BJ (cell line): Measurements from ENCODE around the gene SOD3. TPM values are rescaled to one million over a fixed set of nuclear protein-coding genes. Genes with fewer than 3 reads are reported as not detected.

Experiments used
- CTCF ChIA-PET: fragments of 350-600 bp; formaldehyde crosslinking; extraction: SDS; loops from one replicate; lab custom pipeline; 2021; ENCODE audit warnings: antibody characterized with exemption, inconsistent platforms; lab: Yijun Ruan, JAX
- POLR2A ChIA-PET: fragments of 300-600 bp; sonication (Branson Sonifier 250); formaldehyde crosslinking; extraction: SDS; loops from one replicate; lab custom pipeline; 2021; ENCODE audit warnings: antibody characterized with exemption; lab: Charles Lee
- DNase-seq: peaks from one replicate; pipeline ENCODE4 v3.0.0-alpha.2; 2011; ENCODE audit warnings: low read depth
- H3K27me3 ChIP-seq: 2 replicates; pipeline ENCODE4 v1.6.0; 2011; ENCODE audit warnings: low read length; ENCODE audit not compliant: control insufficient read depth, insufficient read depth
- H3K36me3 ChIP-seq: 2 replicates; pipeline ENCODE4 v1.5.1; 2011; ENCODE audit warnings: low read length; ENCODE audit not compliant: control insufficient read depth, insufficient read depth
- H3K4me3 ChIP-seq: 2 replicates; pipeline ENCODE4 v1.5.1; 2011; ENCODE audit warnings: low read depth, mild to moderate bottlenecking, control low read depth, low read length
- polyA plus RNA-seq: library from polyadenylated mRNA; depleted of rRNA; stranded (reverse); fragments of >200 nt; gene quantifications from 2 replicates; pipeline ENCODE4 v1.2.3, GENCODE V29; 2011
- TF ChIP-seq, protein P1 (sequence below): IDR thresholded peaks from 2 replicates; pipeline ENCODE4 v1.5.1; 2011; ENCODE audit warnings: low read depth, mild to moderate bottlenecking, control low read depth, inconsistent platforms, low read length, moderate library complexity; ENCODE audit not compliant: insufficient read depth

SOD3 gene
- polyA plus RNA-seq, 1 experiment = 25.7 TPM

GRCh38 chr4:24842356-24842755 lies 47.0 kb downstream of the SOD3 start:
- TF ChIP-seq, protein P1, sequence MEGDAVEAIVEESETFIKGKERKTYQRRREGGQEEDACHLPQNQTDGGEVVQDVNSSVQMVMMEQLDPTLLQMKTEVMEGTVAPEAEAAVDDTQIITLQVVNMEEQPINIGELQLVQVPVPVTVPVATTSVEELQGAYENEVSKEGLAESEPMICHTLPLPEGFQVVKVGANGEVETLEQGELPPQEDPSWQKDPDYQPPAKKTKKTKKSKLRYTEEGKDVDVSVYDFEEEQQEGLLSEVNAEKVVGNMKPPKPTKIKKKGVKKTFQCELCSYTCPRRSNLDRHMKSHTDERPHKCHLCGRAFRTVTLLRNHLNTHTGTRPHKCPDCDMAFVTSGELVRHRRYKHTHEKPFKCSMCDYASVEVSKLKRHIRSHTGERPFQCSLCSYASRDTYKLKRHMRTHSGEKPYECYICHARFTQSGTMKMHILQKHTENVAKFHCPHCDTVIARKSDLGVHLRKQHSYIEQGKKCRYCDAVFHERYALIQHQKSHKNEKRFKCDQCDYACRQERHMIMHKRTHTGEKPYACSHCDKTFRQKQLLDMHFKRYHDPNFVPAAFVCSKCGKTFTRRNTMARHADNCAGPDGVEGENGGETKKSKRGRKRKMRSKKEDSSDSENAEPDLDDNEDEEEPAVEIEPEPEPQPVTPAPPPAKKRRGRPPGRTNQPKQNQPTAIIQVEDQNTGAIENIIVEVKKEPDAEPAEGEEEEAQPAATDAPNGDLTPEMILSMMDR = no peak
- no peak for DNase-seq
- CTCF ChIA-PET = interaction anchor here (0.5 to 0.8 kb wide), 3 partner anchors 24 to 583 kb away, joined by 3 read pairs; no protein-coding TSS in a partner anchor

GRCh38 chr4:24843096-24843495 lies 47.7 kb downstream of the SOD3 start:
- ChIA-PET CTCF (interaction anchor here (0.8 kb wide), 1 partner anchor 25 kb away, joined by 3 read pairs; no protein-coding TSS in a partner anchor), POLR2A (no interaction called here)
- TF ChIP-seq, protein P1 = no peak
- Histone ChIP-seq H3K27me3 (no peaks in the 10 kb centered on the region), H3K4me3 (no peak overlapping the region), H3K36me3 (peaks cover 1% of the 10 kb centered on the region; the same call in 1 of the 2 replicates)
- DNase-seq = no peak

More at GRCh38 chr4:24842356-24842755, 47.0 kb downstream of the SOD3 start:
- H3K27me3 ChIP-seq = no peaks in the 10 kb centered on the region
- no peak overlapping the region for H3K4me3 ChIP-seq
- POLR2A ChIA-PET = no interaction called here
- H3K36me3 ChIP-seq = peaks cover 1% of the 10 kb centered on the region; the same call in 1 of the 2 replicates

DNA sequence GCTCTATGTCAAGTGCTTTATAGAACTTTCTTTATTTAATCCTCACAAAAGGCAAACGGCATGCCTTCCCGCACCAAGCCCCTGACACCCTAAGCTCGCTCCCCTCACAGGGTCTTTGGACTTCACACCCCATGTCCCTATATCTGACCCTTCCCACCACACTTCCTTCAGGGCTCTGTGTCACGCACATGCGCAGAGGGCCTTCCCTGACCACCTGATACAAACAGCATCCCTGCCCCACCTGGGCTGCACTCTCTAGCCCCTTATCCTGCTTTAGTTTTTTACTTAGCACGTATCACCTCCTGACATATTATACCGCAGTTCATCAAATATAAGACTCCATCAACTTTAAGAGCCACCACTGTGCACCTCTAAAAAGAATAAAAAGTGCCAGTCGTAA lies 49.8 kb downstream of the SOD3 start:
- no peak for DNase-seq
- Histone ChIP-seq H3K27me3 (no peaks in the 10 kb centered on the region), H3K4me3 (no peak overlapping the region), H3K36me3 (peaks cover 1% of the 10 kb centered on the region; the same call in 1 of the 2 replicates)
- CTCF ChIA-PET = no interaction called here
- POLR2A ChIA-PET = no interaction called here
- TF ChIP-seq, protein P1 = no peak

GRCh38 chr4:24845902-24846301 lies 50.5 kb downstream of the SOD3 start:
- no peaks in the 10 kb centered on the region for H3K27me3 ChIP-seq
- POLR2A ChIA-PET = no interaction called here
- no peaks in the 10 kb centered on the region; the same call in 1 of the 2 replicates for H3K36me3 ChIP-seq
- TF ChIP-seq, protein P1 = no peak
- no peak overlapping the region for H3K4me3 ChIP-seq
- DNase-seq = no peak
- CTCF ChIA-PET = no interaction called here

DNA sequence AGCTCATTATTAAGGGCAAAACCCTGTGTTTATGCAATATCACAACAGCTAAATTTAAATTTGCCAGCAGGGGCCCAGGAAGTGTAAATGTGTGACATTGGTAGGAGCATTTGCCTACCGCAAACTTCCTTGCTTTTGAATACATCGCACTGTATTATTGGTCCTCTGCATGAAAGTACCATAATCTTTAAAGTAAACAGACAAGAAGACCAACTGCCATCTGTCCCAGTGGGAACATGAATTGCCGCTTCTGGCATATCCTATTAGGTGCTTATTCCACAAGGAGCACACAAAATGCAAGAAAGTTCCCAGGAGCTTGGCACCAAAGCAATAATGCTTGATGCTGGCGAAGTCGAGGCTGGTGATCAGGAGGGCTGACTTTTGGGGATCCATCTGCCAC lies 51.3 kb downstream of the SOD3 start:
- Histone ChIP-seq H3K4me3 (no peak overlapping the region), H3K36me3 (no peaks in the 10 kb centered on the region; the same call in 1 of the 2 replicates), H3K27me3 (no peaks in the 10 kb centered on the region)
- no peak for DNase-seq
- POLR2A ChIA-PET = no interaction called here
- CTCF ChIA-PET = no interaction called here
- TF ChIP-seq, protein P1 = no peak
